ENCODE measurements around the gene CRABP2. TPM values are rescaled to one million over a fixed set of nuclear protein-coding genes. Genes with fewer than 3 reads are reported as not detected.

Gene CRABP2
- total RNA-seq, 2 experiments from 2014 or later = 0.78 to 0.90 TPM

GRCh38 chr1:156725683-156726280, 20.4 kb upstream of the CRABP2 start:
- peak; percentile 94 for TF ChIP-seq CTCF (IDR thresholded peaks at IDR 0.05)
- POLR2A ChIA-PET = interaction anchor here (1.0 to 7.0 kb wide), 10 partner anchors 13 to 135 kb away, joined by 3 to 89 read pairs (median 6); partner anchors contain the start of genes HDGF, INSRR, MRPL24 and NES
- no peak overlapping the region for H3K4me3 Mint-ChIP-seq
- DNase-seq = peak; percentile 91
- no peaks in the 10 kb centered on the region for H3K9me3 Mint-ChIP-seq
- no peaks in the 10 kb centered on the region for H3K27me3 Mint-ChIP-seq
- peaks cover 31% of the 10 kb centered on the region for H3K4me1 Mint-ChIP-seq (ENCODE audit: low read depth)
- H3K27ac Mint-ChIP-seq = no peak overlapping the region
- ATAC-seq = peak; percentile 26
- intact Hi-C loops (cut with micrococcal nuclease) = loop anchor here (2.0 to 5.0 kb wide), 4 partner anchors 41 to 137 kb away; partner anchors contain the start of genes NTRK1 and PRCC
- peaks cover 35% of the 10 kb centered on the region for H3K36me3 Mint-ChIP-seq (ENCODE audit: low read depth)
- CTCF ChIA-PET = interaction anchor here (0.6 to 10.6 kb wide), 66 partner anchors 10 to 340 kb away, joined by 3 to 396 read pairs (median 6); partner anchors contain the start of genes CRABP2, HDGF, INSRR and MRPL24

- ATAC-seq = no peak
- intact Hi-C loops (cut with micrococcal nuclease) = no loop called here
- Mint-ChIP-seq H3K36me3 (ENCODE audit: low read depth) (peaks cover 36% of the 10 kb centered on the region), H3K27me3 (no peaks in the 10 kb centered on the region), H3K9me3 (no peaks in the 10 kb centered on the region), H3K27ac (peak overlapping the region; percentile 74), H3K4me1 (ENCODE audit: low read depth) (peaks cover 28% of the 10 kb centered on the region), H3K4me3 (no peak overlapping the region)
- DNase-seq = no peak
- ChIA-PET POLR2A (interaction anchor here (0.6 to 2.1 kb wide), 6 partner anchors 8 to 57 kb away, joined by 3 to 6 read pairs (median 4); no protein-coding TSS in a partner anchor), CTCF (interaction anchor here (0.9 to 10.6 kb wide), 9 partner anchors 15 to 117 kb away, joined by 3 to 396 read pairs (median 4); partner anchors contain the start of genes CRABP2 and PRCC)
- no peak for TF ChIP-seq CTCF (IDR thresholded peaks at IDR 0.05)
These were observed 16.2 kb upstream of the CRABP2 start for GRCh38 chr1:156721535-156721934.

GRCh38 chr1:156721131-156721530, 15.7 kb upstream of the CRABP2 start:
- H3K9me3 Mint-ChIP-seq = no peaks in the 10 kb centered on the region
- intact Hi-C loops (cut with micrococcal nuclease) = no loop called here
- ATAC-seq = no peak
- ChIA-PET CTCF (interaction anchor here (0.6 to 10.6 kb wide), 9 partner anchors 15 to 117 kb away, joined by 3 to 396 read pairs (median 4); partner anchors contain the start of genes CRABP2 and PRCC), POLR2A (interaction anchor here (0.8 to 2.1 kb wide), 4 partner anchors 8 to 29 kb away, joined by 3 to 6 read pairs (median 4); no protein-coding TSS in a partner anchor)
- peak overlapping the region; percentile 74 for H3K27ac Mint-ChIP-seq
- peaks cover 37% of the 10 kb centered on the region for H3K36me3 Mint-ChIP-seq (ENCODE audit: low read depth)
- no peak for TF ChIP-seq CTCF (IDR thresholded peaks at IDR 0.05)
- no peak for DNase-seq
- no peaks in the 10 kb centered on the region for H3K27me3 Mint-ChIP-seq
- peaks cover 28% of the 10 kb centered on the region for H3K4me1 Mint-ChIP-seq (ENCODE audit: low read depth)
- H3K4me3 Mint-ChIP-seq = no peak overlapping the region

- Mint-ChIP-seq H3K27me3 (no peaks in the 10 kb centered on the region), H3K4me1 (ENCODE audit: low read depth) (peaks cover 13% of the 10 kb centered on the region), H3K9me3 (no peaks in the 10 kb centered on the region), H3K36me3 (ENCODE audit: low read depth) (peaks cover 18% of the 10 kb centered on the region), H3K4me3 (no peak overlapping the region), H3K27ac (no peak overlapping the region)
- ChIA-PET CTCF (interaction anchor here (1.9 to 9.2 kb wide), 2 partner anchors 10 to 11 kb away, joined by 10 to 91 read pairs; partner anchors contain the start of genes CRABP2, ISG20L2 and METTL25B), POLR2A (no interaction called here)
- intact Hi-C loops (cut with micrococcal nuclease) = no loop called here
- DNase-seq (no peak), ATAC-seq (no peak)
- no peak for TF ChIP-seq CTCF (IDR thresholded peaks at IDR 0.05)
These were observed 12.0 kb upstream of the CRABP2 start for GRCh38 chr1:156717351-156717750.

GRCh38 chr1:156714830-156715229, 9.4 kb upstream of the CRABP2 start:
- no peak overlapping the region for H3K27ac Mint-ChIP-seq
- H3K4me1 Mint-ChIP-seq (ENCODE audit: low read depth) = peaks cover 3% of the 10 kb centered on the region

More at GRCh38 chr1:156714830-156715229, 9.4 kb upstream of the CRABP2 start:
- Mint-ChIP-seq H3K27me3 (no peaks in the 10 kb centered on the region), H3K9me3 (no peaks in the 10 kb centered on the region), H3K36me3 (ENCODE audit: low read depth) (peaks cover 8% of the 10 kb centered on the region), H3K4me3 (no peak overlapping the region)
- intact Hi-C loops (cut with micrococcal nuclease) = no loop called here
- no peak for TF ChIP-seq CTCF (IDR thresholded peaks at IDR 0.05)
- ATAC-seq (no peak), DNase-seq (no peak)
- CTCF ChIA-PET = interaction anchor here (1.1 to 9.2 kb wide), 5 partner anchors 8 to 213 kb away, joined by 3 to 91 read pairs (median 20); partner anchors contain the start of genes CRABP2, ISG20L2 and METTL25B
- POLR2A ChIA-PET = interaction anchor here (2.5 kb wide), 1 partner anchor 13 kb away, joined by 7 read pairs; the partner anchor contains the start of gene METTL25B
